Stomach (tissue), 9 donors: ENCODE results near the gene SLC25A1. TPM values are rescaled to one million over a fixed set of nuclear protein-coding genes. Genes with fewer than 3 reads are reported as not detected.

Experiments used
- DNase-seq, 2 donors: peaks; one replicate each; pipeline versions ENCODE4 v3.0.0 to v3.0.0-alpha.2; 2013 to 2019
- H3K27ac ChIP-seq, 5 donors: fragments of 200-600 bp in 4 of 5; sonication (generic) in 4 of 5; one replicate each; pipeline ENCODE4 v1.5.1; 2013 to 2019; ENCODE audit warnings: mild to moderate bottlenecking in 1 of 5, moderate library complexity in 1 of 5
- H3K27me3 ChIP-seq, 3 donors: fragments of 200-600 bp; sonication (generic); one replicate each; pipeline ENCODE4 v1.5.1; 2017 to 2019; ENCODE audit warnings: mixed run types in 1 of 3
- H3K36me3 ChIP-seq, 4 donors: fragments of 200-600 bp; sonication (generic); 1 replicate in 3 of 4; 2 replicates in 1 of 4; pipeline ENCODE4 v1.5.1; 2016 to 2019
- H3K4me1 ChIP-seq, 4 donors: fragments of 200-600 bp; sonication (generic); one replicate each; pipeline ENCODE4 v1.5.1; 2016 to 2019
- H3K4me3 ChIP-seq, 4 donors: fragments of 200-600 bp; sonication (generic) in 3 of 4; one replicate each; pipeline ENCODE4 v1.5.1; 2016 to 2019; ENCODE audit warnings: mild to moderate bottlenecking in 1 of 4
- H3K9me3 ChIP-seq, 4 donors: fragments of 200-600 bp; sonication (generic); one replicate each; pipeline ENCODE4 v1.5.1; 2016 to 2019
- CTCF ChIP-seq, 7 experiments: fragments of 450-650 bp in 4 of 7; fragments of 200-600 bp in 3 of 7; sonication (generic) in 3 of 7; IDR thresholded peaks; one replicate each; pipeline ENCODE4 v1.5.1; 2016 to 2019; ENCODE audit warnings: antibody characterized with exemption in 7 of 7, control low read depth in 2 of 7, mild to moderate bottlenecking in 1 of 7
- EP300 ChIP-seq: sonication (generic); formaldehyde crosslinking; IDR thresholded peaks from one replicate; pipeline ENCODE4 v1.6.1; 2017; ENCODE audit warnings: antibody characterized with exemption
- POLR2A ChIP-seq, 4 donors: fragments of 450-650 bp; IDR thresholded peaks; one replicate each; pipeline ENCODE4 v1.6.1; 2016; ENCODE audit warnings: antibody characterized with exemption in 4 of 4, control low read depth in 2 of 4, mild to moderate bottlenecking in 1 of 4, moderate library complexity in 1 of 4
- POLR2AphosphoS5 ChIP-seq, 3 donors: sonication (generic); formaldehyde crosslinking; IDR thresholded peaks; one replicate each; pipeline ENCODE4 v1.6.1; 2016; ENCODE audit warnings: antibody characterized with exemption in 3 of 3
- WGBS, 5 donors: extraction: QIAGEN DNeasy Blood & Tissue Kit in 3 of 5; methylation state at CpG; one replicate each; pipeline versions ENCODE4 v1.1.5 to v1.1.7; 2013 to 2018; 5-methylcytosine and 5-hydroxymethylcytosine counted together
- intact Hi-C: fragments of 100-400 bp; cut with DNase I; formaldehyde crosslinking; loops from one replicate; pipeline ENCODE4 v1.15.1; 2023; ENCODE audit warnings: low total_unique reads
- polyA plus RNA-seq, 3 donors: library from polyadenylated mRNA; stranded (reverse); fragments of 200-250 nt; gene quantifications; one replicate each; pipeline ENCODE4 v1.2.3, GENCODE V29; 2013
- total RNA-seq, 5 donors: library from RNA; depleted of rRNA; stranded (reverse); fragments of >200 nt; gene quantifications; one replicate each; pipeline versions ENCODE4 v1.1.0 to v1.2.3, GENCODE V29; 2014 to 2016
- donor health status: healthy with polysubstance abuse.
- donor health status: Bipolar disorder and iron deficiency.
- donor health status: healthy.

Gene SLC25A1
- total and polyA plus RNA-seq, 8 donors = 1.2 to 165 (median 54.3) TPM

- DNase-seq = no peak
- no peaks in the 10 kb centered on the region for H3K9me3 ChIP-seq
- peaks cover 72 to 100% (median 99%) of the 10 kb centered on the region in 4 donors for H3K36me3 ChIP-seq
- H3K4me3 ChIP-seq = no peak overlapping the region
- no peaks in the 10 kb centered on the region for H3K27me3 ChIP-seq
- no peak overlapping the region for H3K27ac ChIP-seq
- H3K4me1 ChIP-seq = no peaks in the 10 kb centered on the region
- TF ChIP-seq POLR2A (IDR thresholded peaks at IDR 0.05) (no peak), EP300 (no peak), POLR2AphosphoS5 (IDR thresholded peaks at IDR 0.05) (no peak), CTCF (IDR thresholded peaks at IDR 0.05) (no peak)
- intact Hi-C loops = no loop called here
- WGBS, 5 donors = 94 to 97% (median 95%) methylated on average over 10 of the region's 10 CpGs
Measured at GRCh38 chr22:19136915-19137314, 41.6 kb downstream of the SLC25A1 start.

GRCh38 chr22:19134874-19135273 is 43.7 kb downstream of the SLC25A1 start:
- Histone ChIP-seq H3K27me3 (no peaks in the 10 kb centered on the region), H3K4me3 (no peak overlapping the region), H3K4me1 (no peaks in the 10 kb centered on the region), H3K36me3 (peaks cover 56 to 91% (median 89%) of the 10 kb centered on the region in 4 donors), H3K9me3 (no peaks in the 10 kb centered on the region), H3K27ac (no peak overlapping the region)
- no peak for DNase-seq
- TF ChIP-seq CTCF (IDR thresholded peaks at IDR 0.05) (no peak), POLR2A (IDR thresholded peaks at IDR 0.05) (no peak), POLR2AphosphoS5 (IDR thresholded peaks at IDR 0.05) (no peak), EP300 (no peak)
- 88 to 95% (median 91%) methylated on average over 15 to 18 of the region's 18 CpGs for WGBS, 5 donors
- intact Hi-C loops = no loop called here

- TF ChIP-seq EP300 = no peak
- TF ChIP-seq CTCF (IDR thresholded peaks at IDR 0.05) = no peak
- no peaks in the 10 kb centered on the region for H3K9me3 ChIP-seq
- intact Hi-C loops = no loop called here
- H3K27ac ChIP-seq = no peak overlapping the region
- H3K4me1 ChIP-seq = no peaks in the 10 kb centered on the region
- peaks cover 50 to 86% (median 83%) of the 10 kb centered on the region in 4 donors for H3K36me3 ChIP-seq
- no peak overlapping the region for H3K4me3 ChIP-seq
- no peaks in the 10 kb centered on the region for H3K27me3 ChIP-seq
- WGBS, 5 donors = 92 to 96% (median 94%) methylated on average over 12 to 21 of the region's 21 CpGs
- DNase-seq = no peak
Measured at GRCh38 chr22:19134176-19134831, 44.2 kb downstream of the SLC25A1 start.

GRCh38 chr22:19133561-19133960 is 45.0 kb downstream of the SLC25A1 start:
- intact Hi-C loops = no loop called here
- no peak for TF ChIP-seq POLR2A (IDR thresholded peaks at IDR 0.05)
- no peak for TF ChIP-seq POLR2AphosphoS5 (IDR thresholded peaks at IDR 0.05)
- TF ChIP-seq EP300 = no peak
- no peak for TF ChIP-seq CTCF (IDR thresholded peaks at IDR 0.05)

More at GRCh38 chr22:19133561-19133960, 45.0 kb downstream of the SLC25A1 start:
- Histone ChIP-seq H3K4me3 (no peak overlapping the region), H3K4me1 (no peaks in the 10 kb centered on the region), H3K27me3 (no peaks in the 10 kb centered on the region), H3K27ac (no peak overlapping the region), H3K36me3 (peaks cover 43 to 78% (median 76%) of the 10 kb centered on the region in 4 donors), H3K9me3 (no peaks in the 10 kb centered on the region)
- DNase-seq = no peak
- 94 to 98% (median 95%) methylated on average over 9 to 13 of the region's 13 CpGs for WGBS, 5 donors
